ENCODE results near the gene PREB. TPM values are rescaled to one million over a fixed set of nuclear protein-coding genes. Genes with fewer than 3 reads are reported as not detected.

The PREB gene
- total and polyA plus RNA-seq, 2 of the 13 experiments (the other 11 are each of a cell fraction or from before 2014, with no cell fraction given): 112 to 192 TPM

- TF ChIP-seq FLYWCH1 (CRISPR knock-in tag; IDR thresholded peaks at IDR 0.05): no peak
- no peak for TF ChIP-seq IKZF1 (IDR thresholded peaks at IDR 0.05)
- TF ChIP-seq ARID3A (IDR thresholded peaks at IDR 0.05; ENCODE audit: low read depth, low read length): no peak
- TF ChIP-seq PRMT3 (CRISPR knock-in tag; IDR thresholded peaks at IDR 0.05; ENCODE audit: borderline replicate concordance, low read depth): no peak
- TF ChIP-seq ERF (CRISPR knock-in tag; IDR thresholded peaks at IDR 0.05): no peak
- TF ChIP-seq ZNF331 (CRISPR knock-in tag; IDR thresholded peaks at IDR 0.05): no peak
- no peak for TF ChIP-seq DNMT3B (CRISPR knock-in tag; conservative IDR thresholded peaks at IDR 0.05)
- peak; percentile 2; the same call in 1 of the 2 replicates for TF ChIP-seq ZFX (CRISPR knock-in tag; IDR thresholded peaks at IDR 0.05; ENCODE audit: low read depth)
- TF ChIP-seq RXRA (CRISPR knock-in tag; IDR thresholded peaks at IDR 0.05): 0 out of 2 replicates have a peak, but pooled peaks have one; percentile 6
- no peak for TF ChIP-seq ZFP36L1 (CRISPR knock-in tag; IDR thresholded peaks at IDR 0.05)
- no peak for TF ChIP-seq ZNF589 (CRISPR knock-in tag; conservative IDR thresholded peaks at IDR 0.05)
- TF ChIP-seq TBX3 (IDR thresholded peaks at IDR 0.05; ENCODE audit: borderline replicate concordance): no peak
- TF ChIP-seq PAX8 (CRISPR knock-in tag; IDR thresholded peaks at IDR 0.05; ENCODE audit: borderline replicate concordance): no peak
- no peak for TF ChIP-seq ZNF724P (CRISPR knock-in tag; IDR thresholded peaks at IDR 0.05; ENCODE audit: borderline replicate concordance)
- no peak for TF ChIP-seq YEATS2 (CRISPR knock-in tag; IDR thresholded peaks at IDR 0.05; ENCODE audit: borderline replicate concordance)
- no peak for TF ChIP-seq THRA (CRISPR knock-in tag; IDR thresholded peaks at IDR 0.05; ENCODE audit: borderline replicate concordance)
- no peak for TF ChIP-seq NFYC (CRISPR knock-in tag; IDR thresholded peaks at IDR 0.05)
- no peak for TF ChIP-seq ZNF20 (CRISPR knock-in tag; IDR thresholded peaks at IDR 0.05)
- TF ChIP-seq ZNF776 (CRISPR knock-in tag; IDR thresholded peaks at IDR 0.05): no peak
These were observed 35.0 kb downstream of the PREB start (continued) for GRCh38 chr2:27099334-27099955.

All from HepG2 (cell line).